ENCODE measurements around the gene MC5R. TPM values are rescaled to one million over a fixed set of nuclear protein-coding genes. Genes with fewer than 3 reads are reported as not detected.
"Not testable (repeated sequence)": the region's sequence is repeated elsewhere in the genome, so short reads cannot be mapped to it uniquely, and the experiment has no call there.

The MC5R gene
- total RNA-seq, 1 experiment from 2014 or later: not detected

GRCh38 chr18:13811993-13812392 lies 12.0 kb upstream of the MC5R start:
- Histone ChIP-seq H3K27ac (no peak overlapping the region), H3K9me3 (replicated peaks) (no peaks in the 10 kb centered on the region), H3K36me3 (no peaks in the 10 kb centered on the region), H3K4me3 (no peak overlapping the region), H3K4me1 (no peaks in the 10 kb centered on the region), H3K27me3 (no peaks in the 10 kb centered on the region)
- DNase-seq: no peak

GRCh38 chr18:13813271-13813849 lies 10.6 kb upstream of the MC5R start:
- Histone ChIP-seq H3K27ac (no peak overlapping the region), H3K36me3 (no peaks in the 10 kb centered on the region), H3K4me1 (no peaks in the 10 kb centered on the region), H3K9me3 (replicated peaks) (no peaks in the 10 kb centered on the region), H3K4me3 (no peak overlapping the region), H3K27me3 (no peaks in the 10 kb centered on the region)
- DNase-seq: peak; percentile 23 to 68

GRCh38 chr18:13826209-13826608 lies 2.3 kb downstream of the MC5R start:
- no peak for DNase-seq
- Histone ChIP-seq H3K9me3 (replicated peaks) (no peaks in the 10 kb centered on the region), H3K4me3 (no peak overlapping the region), H3K36me3 (no peaks in the 10 kb centered on the region), H3K4me1 (no peaks in the 10 kb centered on the region), H3K27me3 (no peaks in the 10 kb centered on the region), H3K27ac (no peak overlapping the region)

GRCh38 chr18:13831864-13832508 lies 8.0 kb downstream of the MC5R start:
- no peak overlapping the region for H3K27ac ChIP-seq
- DNase-seq: peak in 1 of 2 experiments; percentile 11
- H3K4me1 ChIP-seq: no peaks in the 10 kb centered on the region

GRCh38 chr18:13834496-13835015 lies 10.6 kb downstream of the MC5R start:
- no peaks in the 10 kb centered on the region for H3K27me3 ChIP-seq
- H3K4me1 ChIP-seq: no peaks in the 10 kb centered on the region
- no peaks in the 10 kb centered on the region for H3K36me3 ChIP-seq

More at GRCh38 chr18:13831864-13832508, 8.0 kb downstream of the MC5R start:
- Histone ChIP-seq H3K27me3 (no peaks in the 10 kb centered on the region), H3K4me3 (no peak overlapping the region), H3K9me3 (replicated peaks) (no peaks in the 10 kb centered on the region), H3K36me3 (no peaks in the 10 kb centered on the region)

GRCh38 chr18:13835202-13835601 lies 11.3 kb downstream of the MC5R start:
- DNase-seq: no peak
- Histone ChIP-seq H3K9me3 (replicated peaks) (no peaks in the 10 kb centered on the region), H3K27me3 (no peaks in the 10 kb centered on the region), H3K4me3 (no peak overlapping the region), H3K27ac (no peak overlapping the region), H3K36me3 (no peaks in the 10 kb centered on the region), H3K4me1 (no peaks in the 10 kb centered on the region)

More at GRCh38 chr18:13834496-13835015, 10.6 kb downstream of the MC5R start:
- H3K4me3 ChIP-seq: no peak overlapping the region
- no peak overlapping the region for H3K27ac ChIP-seq
- DNase-seq: peak in 1 of 2 experiments; percentile 4
- H3K9me3 ChIP-seq (replicated peaks): no peaks in the 10 kb centered on the region

GRCh38 chr18:13836559-13836958 lies 12.6 kb downstream of the MC5R start:
- Histone ChIP-seq H3K4me3 (no peak overlapping the region), H3K27ac (no peak overlapping the region), H3K4me1 (no peaks in the 10 kb centered on the region), H3K27me3 (no peaks in the 10 kb centered on the region), H3K9me3 (replicated peaks) (no peaks in the 10 kb centered on the region), H3K36me3 (no peaks in the 10 kb centered on the region)
- DNase-seq: no peak

- H3K4me1 ChIP-seq: no peaks in the 10 kb centered on the region
- H3K36me3 ChIP-seq: no peaks in the 10 kb centered on the region
- H3K4me3 ChIP-seq: no peak overlapping the region
- H3K27ac ChIP-seq: no peak overlapping the region
- no peaks in the 10 kb centered on the region for H3K9me3 ChIP-seq (replicated peaks)
- H3K27me3 ChIP-seq: no peaks in the 10 kb centered on the region
- DNase-seq: no peak
Measured at GRCh38 chr18:13849791-13850190, 25.8 kb downstream of the MC5R start.

- not testable (repeated sequence) for DNase-seq; H3K4me1 ChIP-seq; H3K27ac ChIP-seq; H3K9me3 ChIP-seq (replicated peaks); H3K36me3 ChIP-seq; H3K4me3 ChIP-seq; H3K27me3 ChIP-seq
Measured at GRCh38 chr18:13862898-13863297, 38.9 kb downstream of the MC5R start.

GRCh38 chr18:13868501-13869271 lies 44.7 kb downstream of the MC5R start:
- H3K36me3 ChIP-seq: no peaks in the 10 kb centered on the region
- no peaks in the 10 kb centered on the region for H3K27me3 ChIP-seq
- no peak for DNase-seq
- H3K4me3 ChIP-seq: no peak overlapping the region
- no peak overlapping the region for H3K27ac ChIP-seq
- no peaks in the 10 kb centered on the region for H3K4me1 ChIP-seq
- no peaks in the 10 kb centered on the region for H3K9me3 ChIP-seq (replicated peaks)

- no peaks in the 10 kb centered on the region for H3K36me3 ChIP-seq
- DNase-seq: no peak
- H3K27ac ChIP-seq: no peak overlapping the region
- H3K9me3 ChIP-seq (replicated peaks): no peaks in the 10 kb centered on the region
- H3K27me3 ChIP-seq: no peaks in the 10 kb centered on the region
- no peak overlapping the region for H3K4me3 ChIP-seq
- H3K4me1 ChIP-seq: no peaks in the 10 kb centered on the region
Measured at GRCh38 chr18:13871701-13872100, 47.8 kb downstream of the MC5R start.

GRCh38 chr18:13872373-13872772 lies 48.4 kb downstream of the MC5R start:
- Histone ChIP-seq H3K9me3 (replicated peaks) (no peaks in the 10 kb centered on the region), H3K4me3 (no peak overlapping the region), H3K36me3 (no peaks in the 10 kb centered on the region), H3K27ac (no peak overlapping the region), H3K4me1 (no peaks in the 10 kb centered on the region), H3K27me3 (no peaks in the 10 kb centered on the region)
- DNase-seq: no peak

- DNase-seq: no peak
- Histone ChIP-seq H3K27ac (no peak overlapping the region), H3K36me3 (no peaks in the 10 kb centered on the region), H3K9me3 (replicated peaks) (no peaks in the 10 kb centered on the region), H3K27me3 (no peaks in the 10 kb centered on the region), H3K4me3 (no peak overlapping the region), H3K4me1 (no peaks in the 10 kb centered on the region)
Measured at GRCh38 chr18:13872932-13873331, 49.0 kb downstream of the MC5R start.

GRCh38 chr18:13874558-13874957 lies 50.6 kb downstream of the MC5R start:
- no peaks in the 10 kb centered on the region for H3K27me3 ChIP-seq
- H3K4me1 ChIP-seq: no peaks in the 10 kb centered on the region
- no peak for DNase-seq
- H3K9me3 ChIP-seq (replicated peaks): no peaks in the 10 kb centered on the region
- no peak overlapping the region for H3K27ac ChIP-seq
- no peaks in the 10 kb centered on the region for H3K36me3 ChIP-seq
- no peak overlapping the region for H3K4me3 ChIP-seq
